HG03378 (cell line): Measurements from ENCODE around the gene YARS1.

Experiments
- ATAC-seq: cut with Tn5 transposase; IDR thresholded peaks from one replicate; pipeline ENCODE4 v1.9.1; 2021; ENCODE audit warnings: mild to moderate bottlenecking, moderate library complexity; ENCODE audit not compliant: unreplicated experiment

YARS1 gene

DNA sequence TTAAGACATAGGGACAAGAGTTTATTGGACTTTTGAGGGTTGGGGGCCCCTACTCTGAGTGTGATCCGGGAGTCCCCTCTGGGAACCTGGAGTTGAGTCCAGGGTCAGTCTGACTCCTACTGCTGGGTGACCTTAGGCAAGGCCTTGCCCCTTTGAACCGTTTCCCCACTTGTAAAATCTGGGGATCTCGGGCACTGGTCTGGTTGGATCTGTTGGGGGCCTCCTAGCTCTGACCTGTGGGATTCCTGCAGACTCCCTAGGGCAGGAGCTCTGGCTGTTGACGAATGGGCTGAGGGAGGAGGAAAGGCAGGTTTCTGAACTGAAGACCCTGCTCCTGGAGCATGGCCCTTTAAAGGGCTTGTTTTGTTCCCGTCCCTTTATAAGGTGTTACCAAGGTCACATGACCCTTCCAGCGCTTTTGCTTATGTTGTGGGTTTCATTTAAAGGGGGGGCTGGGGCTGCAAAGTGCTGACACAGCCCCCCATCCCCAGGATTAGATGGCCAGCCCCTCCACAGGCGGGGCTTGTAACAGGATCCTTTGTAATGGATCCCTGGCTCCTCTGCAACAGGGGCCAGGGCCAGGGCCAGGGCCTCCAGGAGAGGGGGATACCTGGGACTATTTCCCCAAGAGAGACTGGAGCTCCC, 50.7 kb downstream of the YARS1 start:
- ATAC-seq = no peak

- no peak for ATAC-seq
These were observed 51.4 kb downstream of the YARS1 start for GRCh38 chr1:32765570-32766327.

- ATAC-seq = no peak
These were observed 52.2 kb downstream of the YARS1 start for GRCh38 chr1:32764826-32765569.

DNA sequence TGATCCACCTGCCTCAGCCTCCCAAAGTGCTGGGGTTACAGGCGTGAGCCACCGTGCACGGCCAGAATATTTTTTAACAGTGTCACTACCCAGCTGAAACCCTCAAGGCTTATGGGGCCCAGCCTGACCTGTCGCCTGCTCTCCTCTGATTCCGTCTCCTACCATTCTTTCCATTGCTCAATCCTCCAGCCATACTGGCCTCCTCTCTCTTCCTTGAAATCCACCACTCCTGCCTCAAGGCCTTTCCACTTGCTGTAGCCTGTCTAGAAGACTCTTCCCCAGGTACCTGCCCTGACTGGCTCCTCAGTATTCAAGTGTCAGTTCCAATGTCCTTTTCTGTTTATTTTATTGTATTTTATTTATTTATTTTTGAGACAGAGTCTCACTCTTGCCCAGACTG, 53.9 kb downstream of the YARS1 start:
- no peak for ATAC-seq

DNA sequence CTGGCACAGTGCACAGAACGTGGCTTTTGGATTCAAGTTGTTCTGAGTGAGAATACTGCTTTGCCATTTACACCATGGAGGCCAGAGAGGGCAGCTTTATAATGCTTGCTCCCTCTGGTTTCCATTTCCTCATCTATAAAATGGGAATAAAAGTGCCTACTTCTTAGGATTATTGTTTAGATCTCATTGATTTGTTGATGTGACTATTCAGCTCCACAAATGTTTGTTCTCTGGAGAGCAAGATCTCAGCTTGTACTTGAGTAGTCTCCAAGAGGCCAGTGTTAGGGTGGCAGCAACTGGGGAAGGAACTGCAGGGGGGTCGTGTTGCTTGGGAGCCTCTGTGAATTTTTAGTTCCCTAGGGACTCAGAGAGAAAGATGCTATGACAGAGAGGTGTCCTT, 55.2 kb downstream of the YARS1 start:
- ATAC-seq = no peak

DNA sequence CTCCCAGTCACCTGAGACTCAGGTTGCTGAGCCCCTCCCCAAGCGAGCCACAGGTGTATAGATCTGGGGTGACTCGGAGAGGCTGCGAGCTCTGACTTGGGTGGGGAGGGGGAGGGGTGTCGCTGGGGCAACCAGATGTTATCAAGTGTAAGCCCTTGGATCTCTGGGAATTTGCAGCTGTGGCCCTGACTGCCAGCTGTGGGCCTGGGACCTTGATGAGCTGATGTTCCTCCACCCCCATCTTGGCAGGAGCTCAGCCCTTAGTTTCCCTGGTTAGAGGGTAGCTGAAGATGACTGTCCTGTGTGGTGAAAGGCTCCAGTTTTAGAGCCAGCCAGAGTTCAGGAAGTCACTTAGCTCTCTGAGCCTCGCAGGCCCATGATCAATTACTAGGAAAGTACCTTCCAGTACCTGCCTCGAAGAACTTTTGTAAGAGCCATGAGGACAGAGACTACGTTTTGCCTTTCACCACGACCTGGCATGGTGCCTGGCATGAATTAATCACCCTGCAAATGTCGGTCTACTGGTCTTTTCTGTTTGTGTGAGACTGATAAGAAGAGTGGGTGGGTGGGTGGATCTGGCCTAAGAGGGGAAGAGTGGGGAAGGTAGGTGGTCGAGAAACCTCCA, 55.8 kb downstream of the YARS1 start:
- ATAC-seq = no peak

- no peak for ATAC-seq
These were observed 57.0 kb downstream of the YARS1 start for GRCh38 chr1:32759997-32760623.

GRCh38 chr1:32759521-32759981, 57.6 kb downstream of the YARS1 start:
- ATAC-seq = no peak

- no peak for ATAC-seq
These were observed 58.2 kb downstream of the YARS1 start for GRCh38 chr1:32758795-32759430.

DNA sequence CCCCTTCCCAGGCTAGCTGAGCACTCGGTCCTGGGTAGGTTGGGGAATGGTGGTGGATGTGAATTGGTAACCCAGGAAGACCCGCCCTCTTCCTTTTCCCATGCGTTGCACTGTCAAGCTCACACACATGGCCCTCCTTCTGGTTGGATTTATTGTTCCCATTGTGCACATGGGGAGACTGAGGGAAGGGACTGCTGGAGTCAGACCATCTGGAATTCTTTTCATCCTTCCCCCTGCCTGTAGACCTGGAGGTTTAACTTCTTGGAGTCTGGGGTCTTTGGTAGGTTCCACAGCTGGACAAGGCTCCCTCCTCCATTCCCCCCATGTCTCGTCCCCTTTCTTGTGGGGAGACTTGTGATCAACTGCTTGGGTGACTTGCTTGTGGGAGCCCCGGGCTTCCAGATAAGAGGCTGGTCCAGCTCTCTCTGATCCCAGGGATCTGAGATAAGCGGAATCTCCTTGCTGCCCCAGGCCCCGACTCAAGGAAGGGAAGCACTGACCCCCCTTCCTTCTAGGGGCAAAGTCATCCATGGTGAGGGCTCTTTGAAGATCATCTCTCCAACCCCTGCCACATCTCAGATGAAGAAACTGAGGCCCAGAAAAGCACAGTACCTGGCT, 58.9 kb downstream of the YARS1 start:
- ATAC-seq = no peak

DNA sequence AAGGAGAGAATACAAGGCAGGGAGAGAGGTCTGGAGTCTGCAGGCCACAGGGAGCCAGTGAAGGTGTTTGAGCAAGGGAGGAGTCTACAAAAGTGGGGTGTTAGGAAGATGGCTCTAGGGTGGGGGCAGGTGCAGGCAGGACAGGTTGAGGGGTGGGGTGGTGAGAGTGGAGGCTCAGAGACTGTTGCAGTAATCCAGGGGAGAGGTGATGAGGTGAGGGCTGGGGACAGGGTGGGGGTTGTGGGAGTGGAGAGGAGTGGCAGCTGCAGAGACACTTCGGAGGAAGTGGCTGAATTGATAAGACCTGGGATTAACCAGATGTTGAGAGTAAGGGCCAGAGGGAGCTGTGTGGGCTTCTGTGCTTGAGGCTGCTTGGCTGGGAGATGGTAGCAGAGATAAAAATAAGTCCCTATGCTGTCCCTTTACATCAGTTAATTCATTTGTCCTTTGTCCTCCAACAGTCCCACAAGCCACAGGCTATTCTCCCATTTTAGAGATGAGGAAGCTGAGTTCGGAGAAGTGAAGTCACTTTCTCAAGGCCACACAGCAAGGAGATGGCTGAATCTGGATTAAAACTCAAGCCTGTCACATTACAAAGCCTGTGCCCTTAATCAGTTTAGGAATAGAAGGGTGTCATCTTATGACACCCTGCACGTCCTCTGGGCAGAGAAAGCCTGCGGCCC, 59.8 kb downstream of the YARS1 start:
- no peak for ATAC-seq

- ATAC-seq = no peak
These were observed 61.4 kb downstream of the YARS1 start for GRCh38 chr1:32755810-32756159.

- no peak for ATAC-seq
These were observed 61.9 kb downstream of the YARS1 start for GRCh38 chr1:32755098-32755809.

DNA sequence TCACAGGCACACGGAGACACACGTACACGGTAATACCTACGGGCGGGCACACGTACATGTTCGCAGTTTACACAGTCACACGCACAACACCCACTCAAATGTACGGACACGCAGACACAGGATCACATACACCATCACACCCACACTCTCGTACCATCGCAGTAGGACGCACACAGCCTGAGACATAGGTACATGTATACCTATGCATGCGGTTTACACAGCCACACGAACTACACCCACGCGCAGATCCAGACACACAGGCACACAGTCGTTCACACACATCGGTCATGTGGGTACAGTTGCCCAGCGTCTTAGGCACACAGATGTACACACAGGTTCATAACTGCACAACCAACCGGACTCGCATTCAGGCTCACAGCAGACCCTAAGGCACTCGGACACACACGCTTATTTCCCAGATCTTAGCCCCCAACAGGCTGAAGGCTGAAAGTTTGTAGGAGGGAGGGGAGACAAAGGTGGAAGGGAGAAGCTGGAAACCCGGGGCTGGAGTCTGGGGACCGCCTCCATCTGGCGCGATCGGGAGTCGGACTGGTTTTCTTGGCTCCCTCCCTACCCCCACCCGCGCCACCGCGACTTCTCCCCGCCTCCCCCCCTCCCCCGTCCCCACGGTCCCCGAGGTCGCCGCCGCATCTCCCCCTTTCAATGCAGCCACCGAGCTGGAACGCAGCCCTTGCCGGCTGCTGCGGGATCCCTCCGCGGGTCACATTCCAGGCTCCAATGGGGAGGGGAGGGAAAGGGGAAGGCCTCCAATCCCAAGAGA, 62.7 kb downstream of the YARS1 start:
- ATAC-seq = no peak

- ATAC-seq = no peak
These were observed 63.4 kb downstream of the YARS1 start for GRCh38 chr1:32753532-32754316.

GRCh38 chr1:32749771-32750170, 67.4 kb downstream of the YARS1 start:
- ATAC-seq = no peak

DNA sequence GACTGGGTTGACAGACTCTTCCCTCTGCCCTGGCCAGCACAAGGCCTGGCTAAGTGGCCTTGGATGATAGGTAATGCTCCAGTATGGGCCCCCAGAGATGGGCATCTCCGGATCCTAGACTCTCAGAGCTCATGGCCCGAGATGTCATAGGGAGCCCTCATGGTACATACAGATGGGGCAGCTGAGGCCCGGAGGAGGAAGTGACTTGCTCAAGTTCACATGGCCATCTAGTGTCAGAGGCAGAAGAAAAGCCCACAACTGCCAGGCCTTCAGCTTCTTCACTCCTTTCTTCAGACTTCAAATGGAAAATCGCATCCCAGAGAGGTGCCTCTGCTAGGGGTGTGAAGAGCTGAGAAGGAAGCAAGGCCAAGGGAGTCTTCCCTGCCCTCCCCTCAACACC, 67.8 kb downstream of the YARS1 start:
- ATAC-seq = no peak
